ENCODE data around the gene TOP3A.
"Not testable (repeated sequence)": the region's sequence is repeated elsewhere in the genome, so short reads cannot be mapped to it uniquely, and the experiment has no call there.

Gene TOP3A

DNA sequence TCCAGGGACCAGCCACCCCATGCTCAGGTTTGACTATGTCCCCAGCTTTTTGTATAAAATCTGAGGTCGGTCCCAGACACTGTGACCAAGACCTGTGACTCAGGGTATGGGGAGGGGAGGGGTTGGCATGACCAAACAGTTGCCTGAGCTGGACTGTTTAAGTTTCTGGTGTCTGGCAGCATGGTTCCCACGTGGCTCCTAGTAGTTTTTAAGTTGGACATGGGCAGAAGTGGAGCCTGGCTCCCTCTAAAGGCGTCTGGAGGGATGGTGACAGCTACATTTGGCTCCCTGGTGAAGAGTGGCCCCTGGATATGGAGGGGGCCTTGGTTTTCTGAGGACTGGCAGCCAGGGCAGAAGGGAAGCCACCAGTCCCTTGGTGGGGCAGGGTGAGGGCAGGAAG is 8.2 kb upstream of the TOP3A start:
- DNase-seq = no peak

DNA sequence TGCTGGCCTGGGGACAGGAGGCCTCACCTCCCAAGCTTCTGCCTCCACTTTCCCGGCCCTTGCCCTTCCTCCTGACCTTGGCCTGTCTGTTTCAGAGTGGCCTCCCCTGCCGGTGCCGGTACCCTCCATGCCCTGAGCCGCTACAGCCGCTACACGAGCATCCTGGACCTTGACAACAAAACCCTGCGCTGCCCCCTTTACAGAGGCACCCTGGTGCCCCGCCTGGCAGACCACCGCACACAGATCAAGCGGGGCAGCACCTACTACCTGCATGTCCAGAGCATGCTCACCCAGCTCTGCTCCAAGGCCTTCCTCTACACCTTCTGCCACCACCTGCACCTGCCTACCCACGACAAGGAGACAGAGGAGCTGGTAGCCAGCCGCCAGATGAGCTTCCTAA is 7.7 kb upstream of the TOP3A start:
- DNase-seq = no peak

DNA sequence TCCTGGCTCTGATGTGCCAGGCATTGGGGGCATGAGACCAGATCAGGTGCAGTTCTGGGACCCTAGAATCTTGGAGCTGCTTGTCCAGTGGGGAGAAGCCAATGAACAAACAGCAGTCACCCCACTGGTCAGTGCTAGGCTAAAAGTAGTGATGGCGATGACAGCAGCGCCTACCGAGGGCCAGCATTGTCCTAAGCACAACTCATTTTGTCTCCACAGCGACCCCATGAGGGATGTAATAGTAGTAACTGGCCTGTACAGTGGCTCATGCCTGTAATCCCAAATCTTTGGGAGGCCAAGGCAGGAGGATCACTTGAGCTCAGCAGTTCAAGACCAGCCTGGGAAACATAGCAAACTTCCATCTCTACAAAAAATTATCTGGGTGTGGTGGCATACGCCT is 6.5 kb upstream of the TOP3A start:
- no peak for DNase-seq

DNA sequence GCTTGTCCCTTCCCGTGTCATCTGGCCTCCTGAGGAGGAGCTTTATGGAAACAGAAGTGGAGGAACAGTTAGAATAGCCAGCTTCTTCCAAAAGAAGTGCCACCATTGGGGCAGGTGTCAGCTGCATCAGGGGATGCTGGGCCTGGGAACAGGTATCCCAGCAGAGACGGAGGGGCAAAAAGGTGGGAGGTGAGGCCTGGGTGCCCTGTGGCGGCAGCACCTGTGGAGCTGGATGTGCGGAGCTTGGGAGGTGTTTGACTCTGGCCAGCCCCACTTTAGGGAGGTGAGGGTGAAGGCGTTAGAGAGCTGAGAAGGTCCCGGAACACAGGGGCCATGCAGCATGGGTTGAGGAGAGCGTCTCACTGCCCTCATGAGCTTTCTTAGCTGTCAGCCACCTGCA is 5.5 kb upstream of the TOP3A start:
- DNase-seq = no peak

DNA sequence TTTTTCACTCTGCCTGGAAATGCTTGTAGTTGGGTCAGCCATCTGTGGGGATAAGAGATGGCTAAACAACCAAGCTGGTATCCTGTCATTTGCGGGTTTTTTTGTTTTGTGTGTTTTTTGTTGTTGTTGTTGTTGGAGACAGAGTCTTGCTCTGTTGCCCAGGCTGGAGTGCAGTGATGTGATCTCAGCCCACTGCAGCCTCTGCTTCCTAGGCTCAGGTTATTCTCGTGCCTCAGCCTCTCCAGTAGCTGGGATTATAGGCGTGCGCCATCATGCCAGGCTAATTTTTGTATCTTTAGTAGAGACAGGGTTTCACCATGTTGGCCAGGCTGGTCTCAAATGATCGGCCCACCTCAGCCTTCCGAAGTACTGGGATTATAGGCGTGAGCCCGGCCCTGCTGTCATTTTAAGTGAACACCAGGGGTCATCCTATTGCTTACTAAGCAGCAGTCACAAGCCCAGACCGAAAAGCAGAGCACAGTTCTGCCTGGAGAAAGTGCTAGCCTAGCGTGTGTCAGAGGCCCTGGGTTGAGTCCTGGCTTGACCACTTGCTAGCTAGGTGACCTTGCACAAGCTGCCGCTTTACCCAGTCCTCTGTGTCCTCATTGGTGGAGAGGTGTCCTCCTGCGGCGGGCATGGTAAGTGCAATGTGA is 4.9 kb upstream of the TOP3A start:
- DNase-seq = peak; percentile 41

DNA sequence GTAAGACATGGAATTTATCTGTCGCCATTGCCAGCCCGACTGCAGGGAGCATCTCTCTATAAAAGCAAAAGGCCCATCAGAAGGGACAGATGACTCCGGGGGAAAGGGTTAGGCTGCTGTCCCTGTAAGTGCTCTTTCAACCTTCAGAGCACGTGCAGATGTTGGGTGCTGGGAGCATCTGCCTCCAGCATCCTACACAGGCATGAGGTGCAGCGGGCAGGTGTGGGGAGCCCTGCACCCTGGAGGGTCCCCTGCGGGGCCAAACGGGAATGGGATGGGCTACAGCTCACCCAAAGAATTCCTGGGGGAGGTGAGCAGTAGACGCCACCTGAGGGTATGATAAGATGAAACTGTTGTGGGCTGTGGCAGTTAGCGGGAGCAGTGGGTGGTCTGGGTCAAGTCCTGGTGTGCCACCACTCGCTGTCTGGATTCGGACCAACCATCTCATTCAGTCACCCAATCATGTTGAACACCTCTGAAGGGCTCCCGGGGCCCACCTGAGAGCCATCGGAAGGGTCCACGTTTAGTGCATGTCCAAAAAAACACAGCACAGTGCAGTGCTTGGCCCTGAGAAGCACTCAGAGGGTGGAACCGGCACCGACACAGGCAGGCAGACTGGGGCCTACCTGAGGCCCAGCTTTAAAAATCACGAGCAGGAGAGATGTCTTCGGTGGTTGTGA is 4.1 kb upstream of the TOP3A start:
- DNase-seq = no peak

DNA sequence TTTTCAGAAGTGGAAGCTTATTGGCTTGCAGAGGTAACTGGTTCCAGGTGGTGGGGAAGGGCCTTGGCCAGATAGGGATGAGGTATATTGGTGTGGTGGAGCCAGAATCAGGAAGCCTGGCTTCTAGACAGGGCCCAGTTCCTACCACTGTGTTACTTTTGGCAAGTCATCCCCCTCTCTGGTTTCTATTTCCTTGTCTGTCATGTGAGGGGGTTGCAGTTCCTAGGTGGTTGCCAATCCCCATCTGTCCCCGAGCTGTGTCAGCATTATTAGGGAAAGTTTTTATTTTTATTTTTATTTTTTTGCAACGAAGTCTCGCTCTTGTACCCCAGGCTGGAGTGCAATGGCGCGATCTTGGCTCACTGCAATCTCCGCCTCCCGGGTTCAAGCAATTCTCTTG is 3.3 kb upstream of the TOP3A start:
- DNase-seq = no peak

DNA sequence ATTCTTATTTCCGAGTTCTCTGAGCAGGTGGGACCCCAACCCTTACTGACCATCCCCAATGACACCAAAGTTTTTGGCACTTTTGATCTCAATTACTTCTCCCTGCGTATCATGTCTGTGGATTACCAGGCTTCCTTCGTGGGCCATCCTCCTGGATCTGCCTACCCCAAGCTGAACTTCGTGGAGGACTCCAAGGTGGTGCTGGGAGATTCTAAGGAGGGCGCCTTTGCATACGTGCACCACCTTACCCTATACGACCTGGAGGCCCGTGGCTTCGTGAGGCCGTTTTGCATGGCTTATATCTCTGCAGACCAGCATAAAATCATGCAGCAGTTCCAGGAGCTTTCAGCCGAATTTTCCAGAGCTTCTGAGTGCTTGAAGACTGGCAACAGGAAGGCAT is 1.2 kb upstream of the TOP3A start:
- DNase-seq = no peak

DNA sequence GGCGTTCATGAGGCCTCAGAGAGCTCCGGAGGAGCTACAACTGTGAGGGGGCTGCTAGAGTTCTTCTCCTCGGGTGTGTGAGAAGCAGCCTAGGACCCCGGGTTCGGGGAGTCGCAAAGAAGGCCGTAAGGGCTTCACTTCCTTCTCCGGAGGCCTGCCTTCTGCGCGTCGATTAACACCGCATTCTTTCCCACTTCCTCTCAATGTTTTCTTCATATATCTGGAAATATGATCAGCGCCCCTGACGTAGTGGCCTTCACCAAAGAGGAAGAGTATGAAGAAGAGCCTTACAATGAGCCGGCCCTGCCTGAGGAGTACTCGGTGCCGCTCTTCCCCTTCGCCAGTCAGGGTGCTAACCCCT is 748 bp upstream of the TOP3A start:
- no peak for DNase-seq

DNA sequence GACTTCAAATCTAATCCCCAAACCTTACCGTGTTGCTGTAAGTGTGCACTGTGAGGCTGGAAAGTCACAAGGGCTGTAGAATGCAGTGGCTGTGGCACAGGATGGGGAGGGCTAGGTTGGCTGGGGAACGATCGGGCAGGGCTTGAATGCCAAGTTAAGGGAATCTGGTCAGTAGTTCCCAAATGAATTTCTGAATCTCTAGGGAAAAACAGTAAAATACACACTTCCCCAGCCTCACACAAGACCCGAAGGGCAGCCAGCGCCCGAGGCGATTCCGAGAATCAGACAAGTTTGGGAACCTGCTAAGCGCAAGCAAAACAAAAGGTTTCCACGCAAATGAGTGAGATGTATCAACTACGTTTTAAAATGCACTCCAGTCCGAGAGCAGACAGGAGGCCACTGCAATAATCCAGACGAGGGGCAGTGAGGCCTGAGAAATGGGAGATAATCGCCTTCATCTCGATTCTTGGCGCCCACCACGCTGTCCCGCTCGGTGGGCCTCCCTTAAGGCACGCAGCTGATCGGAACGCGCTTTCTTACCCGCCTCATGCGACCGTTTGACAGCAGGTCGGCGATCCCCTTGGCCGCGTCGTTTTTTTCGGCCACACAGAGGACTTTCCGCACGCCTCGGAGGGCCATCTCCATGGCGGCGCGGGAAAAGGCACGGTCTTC is 599 bp downstream of the TOP3A start:
- DNase-seq = peak; percentile 29

DNA sequence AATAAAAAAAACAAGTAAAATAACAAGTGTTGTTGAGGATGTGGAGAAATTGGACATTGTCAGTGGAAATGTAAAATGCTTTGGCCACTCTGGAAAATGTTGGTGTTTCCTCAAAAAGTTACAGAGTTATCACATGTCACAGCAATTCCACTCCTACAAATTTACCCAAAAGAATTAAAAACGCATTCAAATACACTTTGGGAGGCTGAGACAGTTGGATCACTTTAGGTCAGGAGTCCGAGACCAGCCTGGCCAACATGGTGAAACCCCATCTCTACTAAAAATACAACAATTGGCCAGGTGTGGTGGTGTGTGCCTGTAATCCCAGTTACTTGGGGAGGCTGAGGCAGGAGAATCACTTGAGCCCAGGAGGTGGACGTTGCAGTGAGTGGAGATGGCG is 5.6 kb downstream of the TOP3A start:
- DNase-seq = no peak

DNA sequence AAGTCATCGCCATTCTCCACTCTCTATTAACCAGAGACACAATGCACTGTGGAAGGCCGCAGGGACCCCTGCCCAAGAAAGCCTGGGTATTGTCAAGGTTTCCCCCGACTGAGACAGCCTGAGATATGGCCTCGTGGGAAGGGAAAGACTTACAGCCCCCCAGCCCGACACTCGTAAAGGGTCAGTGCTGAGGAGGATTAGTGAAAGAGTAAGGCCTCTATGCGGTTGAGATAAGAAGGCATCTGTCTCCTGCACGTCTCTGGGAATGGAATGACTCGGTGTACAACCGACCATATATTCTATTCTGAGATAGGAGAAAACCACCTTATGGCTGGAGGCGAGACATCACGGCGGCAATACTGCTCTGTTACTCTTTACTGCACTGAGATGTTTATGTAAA is 11.6 kb downstream of the TOP3A start:
- not testable (repeated sequence) for DNase-seq

DNA sequence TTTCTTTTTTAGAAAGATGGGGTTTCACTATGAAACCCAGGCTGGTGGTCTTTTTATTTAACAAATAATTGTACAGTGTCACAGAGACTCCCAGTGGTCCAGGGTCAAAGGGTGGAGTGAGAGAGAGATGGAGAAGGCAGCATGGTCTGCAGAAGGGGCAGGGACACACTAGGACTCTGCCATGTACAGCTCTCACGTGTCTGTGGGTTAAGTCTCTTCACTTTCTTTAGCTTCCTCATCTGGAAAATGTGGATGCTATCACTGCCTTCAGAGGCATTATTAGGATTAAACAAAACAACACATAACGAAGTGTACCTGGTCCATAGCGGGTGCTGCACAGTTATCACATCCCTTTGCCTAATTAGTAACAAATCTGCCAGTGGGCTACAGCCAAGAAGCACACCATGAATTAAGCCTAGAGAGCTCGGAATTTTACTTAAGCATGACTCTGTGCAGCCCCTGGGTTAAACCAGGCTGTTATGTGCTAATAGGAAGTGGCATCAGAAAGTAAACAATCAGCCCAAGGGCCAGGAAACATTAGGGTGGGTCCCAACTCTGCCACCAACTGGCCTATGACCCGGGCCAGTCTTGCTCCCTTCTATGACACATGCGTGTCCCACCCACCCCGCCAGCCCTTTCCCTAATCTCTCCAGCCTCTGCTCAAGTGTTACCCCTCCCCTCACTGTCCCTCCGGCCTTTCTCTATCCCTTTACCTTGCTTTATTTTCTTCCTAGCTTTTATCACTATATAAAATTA is 13.9 kb downstream of the TOP3A start:
- no peak for DNase-seq

DNA sequence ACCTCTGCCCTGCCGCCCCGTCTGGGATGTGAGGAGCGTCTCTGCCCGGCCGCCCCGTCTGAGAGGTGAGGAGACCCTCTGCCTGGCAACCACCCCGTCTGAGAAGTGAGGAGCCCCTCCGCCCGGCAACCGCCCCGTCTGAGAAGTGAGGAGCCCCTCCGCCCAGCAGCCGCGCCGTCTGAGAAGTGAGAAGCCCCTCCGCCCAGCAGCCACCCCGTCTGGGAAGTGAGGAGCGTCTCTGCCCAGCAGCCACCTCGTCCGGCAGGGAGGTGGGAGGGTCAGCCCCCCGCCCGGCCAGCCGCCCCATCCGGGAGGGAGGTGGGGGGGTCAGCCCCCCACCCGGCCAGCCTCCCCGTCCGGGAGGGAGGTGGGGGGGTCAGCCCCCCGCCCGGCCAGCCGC is 16.7 kb downstream of the TOP3A start:
- DNase-seq = not testable (repeated sequence)

DNA sequence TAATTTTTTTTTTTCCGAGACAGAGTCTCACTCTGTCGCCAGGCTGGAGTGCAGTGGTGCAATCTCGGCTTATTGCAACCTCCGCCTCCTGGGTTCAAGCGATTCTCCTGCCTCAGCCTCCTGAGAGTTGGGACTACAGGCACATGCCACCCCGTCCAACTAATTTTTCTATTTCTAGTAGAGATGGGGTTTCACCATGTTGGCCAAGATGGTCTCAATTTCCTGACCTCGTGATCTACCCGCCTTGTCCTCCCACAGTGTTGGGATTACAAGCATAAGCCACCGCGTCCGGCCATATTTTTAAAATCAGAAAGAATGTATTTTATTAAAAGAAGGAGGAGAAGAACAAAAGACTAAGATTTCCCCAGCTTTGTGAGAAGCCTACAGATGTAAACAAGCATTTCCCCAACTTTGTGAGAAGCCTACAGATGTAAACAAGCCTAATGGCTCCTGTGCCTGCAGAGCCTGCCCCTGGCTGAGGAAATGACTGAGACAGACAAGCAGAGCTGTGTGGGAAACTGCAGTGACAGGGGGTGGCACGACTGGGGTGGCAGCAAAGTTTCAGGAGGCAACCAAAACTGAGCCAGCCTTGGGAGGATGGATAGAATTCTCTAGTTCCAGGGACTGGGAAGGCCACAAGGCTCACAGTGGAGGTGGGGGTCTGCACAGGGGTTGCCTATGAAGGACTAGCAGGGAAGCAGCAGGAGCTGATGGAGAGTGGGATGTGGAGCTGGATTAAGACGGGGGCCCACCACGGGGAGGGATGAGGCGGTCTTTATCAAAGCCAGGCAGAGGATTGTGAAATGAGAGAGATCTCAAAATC is 22.9 kb downstream of the TOP3A start:
- no peak for DNase-seq

DNA sequence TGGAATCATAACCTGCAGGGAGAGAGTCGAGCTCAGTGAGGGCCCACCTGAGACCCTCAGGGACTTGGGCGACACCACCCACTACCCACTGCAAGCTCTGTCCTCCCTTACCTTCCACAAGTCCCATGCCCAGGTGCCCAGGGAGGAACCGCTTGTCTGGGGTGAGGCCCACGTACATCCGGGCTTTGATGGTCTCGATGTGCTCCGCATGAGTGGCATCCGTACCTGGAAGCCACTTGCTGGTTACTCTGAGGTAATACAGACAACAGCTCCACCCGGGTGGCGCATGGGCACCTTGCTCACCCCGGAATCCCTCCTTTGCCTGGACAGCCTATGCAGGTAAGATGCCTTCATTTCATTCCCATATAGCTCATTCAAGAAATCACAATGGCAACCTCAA is 29.5 kb downstream of the TOP3A start:
- no peak for DNase-seq

DNA sequence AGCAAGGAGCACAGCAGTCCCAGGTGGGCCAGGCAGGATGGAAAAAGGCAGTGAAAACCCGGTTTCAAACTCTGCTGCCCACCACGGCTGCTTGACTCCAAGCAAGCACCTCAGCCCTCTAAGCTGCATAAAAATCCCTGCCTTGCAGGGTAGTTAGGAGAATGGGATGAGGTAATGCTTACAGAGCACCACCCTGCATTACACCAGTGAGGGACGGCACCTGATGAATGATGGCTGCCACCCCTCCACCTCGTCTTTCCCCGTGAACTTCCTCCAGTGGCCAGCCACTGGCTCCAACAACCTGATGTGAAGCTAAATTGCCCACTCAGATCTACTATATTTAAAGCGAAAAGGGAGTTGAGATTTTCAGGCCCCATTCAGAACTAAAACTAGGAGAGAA is 33.0 kb downstream of the TOP3A start:
- no peak for DNase-seq

DNA sequence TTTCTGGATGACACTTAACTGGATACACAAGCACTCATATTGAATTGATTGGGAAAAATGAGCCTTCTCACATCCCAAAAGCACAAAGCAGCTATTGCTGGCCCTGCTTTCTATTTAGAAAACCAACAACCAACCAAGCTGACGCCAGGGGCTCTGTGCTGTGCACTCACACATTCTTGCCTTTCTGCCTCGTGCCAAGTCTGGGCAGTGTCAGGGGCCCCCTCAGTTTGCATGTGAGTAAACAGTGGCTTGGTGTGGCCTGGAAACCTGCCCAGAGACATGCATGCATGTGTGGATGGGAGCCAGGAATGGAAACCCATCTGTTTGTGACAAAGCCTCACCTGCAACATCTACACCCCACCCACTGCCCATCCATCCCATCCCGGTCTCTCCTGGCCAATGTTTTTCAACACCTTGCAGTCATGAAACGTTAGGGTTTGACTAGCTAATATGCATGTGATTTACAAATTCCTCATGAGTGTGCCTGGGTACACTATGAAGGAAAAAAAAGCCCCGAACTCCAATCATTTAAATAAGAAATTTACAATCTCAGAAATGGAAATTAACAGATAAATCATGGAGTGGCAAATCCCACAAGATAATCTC is 33.9 kb downstream of the TOP3A start:
- peak; percentile 3 for DNase-seq

DNA sequence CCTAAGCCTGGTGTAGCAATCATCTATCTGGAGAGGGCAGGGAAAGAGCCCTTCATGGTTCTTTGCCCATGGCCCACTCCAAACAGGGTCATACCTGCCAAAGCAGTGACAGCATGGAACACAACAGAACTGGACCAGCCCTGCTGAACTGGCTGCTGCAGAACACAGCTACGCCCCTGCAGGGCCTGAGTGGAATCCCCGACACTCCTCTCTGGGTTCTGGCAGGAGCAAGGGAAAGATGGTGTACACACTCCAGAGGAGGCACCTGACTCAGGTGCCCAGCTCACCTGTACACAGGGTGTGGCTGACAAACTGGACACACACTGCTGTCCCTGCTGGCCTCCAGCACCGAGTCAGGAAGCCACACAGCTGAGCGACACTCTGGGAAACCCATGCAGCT is 34.5 kb downstream of the TOP3A start:
- no peak for DNase-seq

DNA sequence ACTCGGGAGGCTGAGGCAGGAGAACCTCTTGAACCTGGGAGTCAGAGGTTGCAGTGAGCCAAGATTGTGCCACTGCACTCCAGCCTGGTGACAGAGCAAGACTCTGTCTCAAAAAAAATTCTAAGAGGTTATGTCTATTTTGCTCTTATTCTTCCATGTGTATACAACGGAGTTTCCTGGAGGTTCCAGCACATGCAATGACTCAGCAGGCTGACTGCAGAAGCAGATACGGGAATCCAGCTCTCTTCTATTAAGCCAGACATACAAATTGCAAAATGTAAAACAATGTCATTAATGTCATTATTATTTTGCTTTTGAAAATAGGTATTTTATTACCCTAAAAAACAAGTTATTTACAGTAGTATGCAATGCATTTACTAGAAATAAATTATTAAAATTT is 35.9 kb downstream of the TOP3A start:
- DNase-seq = no peak

DNA sequence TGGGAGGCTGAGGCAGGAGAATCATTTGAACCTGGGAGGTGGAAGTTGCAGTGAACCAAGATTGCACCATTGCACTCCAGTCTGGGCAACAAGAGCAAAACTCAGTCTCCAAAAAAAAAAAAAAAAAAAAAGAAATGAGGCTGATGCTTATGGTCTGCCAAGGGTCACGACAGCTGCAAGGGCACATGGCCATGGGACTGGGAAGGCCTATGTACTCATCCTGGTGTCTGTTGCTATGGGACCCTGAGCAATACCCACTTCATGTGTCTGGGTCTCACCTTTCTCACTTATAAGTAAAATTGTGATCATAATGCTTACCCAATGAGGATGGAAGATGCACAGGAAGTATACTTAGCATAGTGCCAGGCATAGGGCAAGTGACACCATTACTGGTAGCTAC is 37.7 kb downstream of the TOP3A start:
- DNase-seq = no peak

All from NCI-H69 (cell line).